Endometrial microvascular endothelial cells (primary cell): ENCODE results near the gene TMEM44. TPM values are rescaled to one million over a fixed set of nuclear protein-coding genes. Genes with fewer than 3 reads are reported as not detected.

ENCODE experiments used
- in situ Hi-C: cut with HindIII; loops from 2 replicates; pipeline ENCODE4 v1.10.0; 2017; ENCODE audit warnings: low sequenced_read_pairs, low pct_unique_long_range_greater_than_20kb; ENCODE audit errors: inconsistent ontology term
- total RNA-seq: library from RNA; depleted of rRNA; stranded (reverse); fragments of >200 nt; gene quantifications from one replicate; pipeline ENCODE4 v1.2.3, GENCODE V29; 2015; ENCODE audit errors: inconsistent ontology term

TMEM44 gene
- total RNA-seq, 1 donor from 2014 or later: 69.5 TPM

- in situ Hi-C loops: no loop called here
Observed at GRCh38 chr3:194592798-194593752, 40.1 kb downstream of the TMEM44 start.

DNA sequence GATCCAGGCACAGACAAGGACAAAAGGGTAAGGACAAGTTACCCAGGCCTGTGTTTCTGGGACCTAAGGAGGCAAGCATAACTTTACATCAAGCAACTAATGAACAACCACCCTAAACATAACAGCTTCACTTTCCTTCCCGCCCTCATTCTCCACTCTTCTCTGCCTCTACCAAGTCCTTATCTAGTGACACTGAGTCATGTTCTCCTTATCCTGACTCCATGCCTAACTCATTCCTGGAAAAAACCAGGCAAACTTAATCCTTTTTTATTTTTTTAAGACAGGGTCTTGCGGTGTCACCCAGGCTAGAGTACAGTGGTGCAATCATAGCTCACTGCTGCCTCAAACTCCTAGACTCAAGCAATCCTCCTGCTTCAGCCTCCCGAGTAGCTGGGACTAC, 44.5 kb downstream of the TMEM44 start:
- in situ Hi-C loops: no loop called here

GRCh38 chr3:194588236-194588635, 45.0 kb downstream of the TMEM44 start:
- in situ Hi-C loops: no loop called here

DNA sequence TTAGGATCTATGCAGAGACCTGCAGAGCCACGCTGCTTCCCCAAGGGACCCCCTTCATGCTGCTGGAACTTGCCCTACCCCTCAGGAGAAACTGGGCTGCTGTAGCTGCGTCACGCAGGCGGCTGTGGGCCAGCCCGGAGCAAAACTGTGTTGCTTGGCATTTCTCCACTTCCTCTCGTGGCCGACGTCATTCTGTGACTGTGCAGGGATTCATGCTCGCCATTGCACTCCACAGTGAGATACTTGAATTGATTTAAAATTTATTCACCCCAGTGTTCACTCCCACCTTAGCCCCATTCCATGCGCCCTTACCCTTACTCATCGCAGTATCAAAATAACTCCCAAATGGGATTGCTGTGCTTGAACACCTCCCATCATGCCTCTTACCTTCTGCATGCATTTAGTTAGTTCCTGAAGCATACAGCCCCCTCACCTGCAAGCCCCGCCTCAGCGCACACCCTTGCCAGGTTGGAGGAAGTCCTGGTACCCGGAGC, 45.7 kb downstream of the TMEM44 start:
- in situ Hi-C loops: no loop called here

DNA sequence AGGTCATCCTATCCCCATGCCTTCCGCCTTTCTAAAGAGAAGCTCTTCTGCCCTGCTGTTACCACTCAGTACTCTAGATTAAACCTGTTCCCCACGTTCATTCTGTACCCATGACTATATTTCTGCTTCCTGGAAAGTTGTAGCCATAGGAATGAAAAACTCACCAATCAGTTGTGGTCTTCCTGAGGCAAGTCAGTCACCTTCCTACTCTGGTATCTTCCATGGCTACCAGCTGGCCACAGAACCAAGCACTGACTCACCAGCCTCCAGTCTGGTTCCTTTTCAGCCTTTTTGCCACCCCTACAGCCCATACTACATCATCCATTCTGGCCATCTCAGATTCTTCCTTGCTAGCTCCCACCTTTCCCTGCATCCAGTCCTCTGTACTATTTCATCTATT, 46.4 kb downstream of the TMEM44 start:
- in situ Hi-C loops: no loop called here

GRCh38 chr3:194585880-194586281, 47.3 kb downstream of the TMEM44 start:
- in situ Hi-C loops: no loop called here

- in situ Hi-C loops: no loop called here
Observed at GRCh38 chr3:194584866-194585265, 48.4 kb downstream of the TMEM44 start.

GRCh38 chr3:194584320-194584776, 48.9 kb downstream of the TMEM44 start:
- in situ Hi-C loops: no loop called here

- in situ Hi-C loops: no loop called here
Observed at GRCh38 chr3:194582196-194582905, 50.9 kb downstream of the TMEM44 start.

DNA sequence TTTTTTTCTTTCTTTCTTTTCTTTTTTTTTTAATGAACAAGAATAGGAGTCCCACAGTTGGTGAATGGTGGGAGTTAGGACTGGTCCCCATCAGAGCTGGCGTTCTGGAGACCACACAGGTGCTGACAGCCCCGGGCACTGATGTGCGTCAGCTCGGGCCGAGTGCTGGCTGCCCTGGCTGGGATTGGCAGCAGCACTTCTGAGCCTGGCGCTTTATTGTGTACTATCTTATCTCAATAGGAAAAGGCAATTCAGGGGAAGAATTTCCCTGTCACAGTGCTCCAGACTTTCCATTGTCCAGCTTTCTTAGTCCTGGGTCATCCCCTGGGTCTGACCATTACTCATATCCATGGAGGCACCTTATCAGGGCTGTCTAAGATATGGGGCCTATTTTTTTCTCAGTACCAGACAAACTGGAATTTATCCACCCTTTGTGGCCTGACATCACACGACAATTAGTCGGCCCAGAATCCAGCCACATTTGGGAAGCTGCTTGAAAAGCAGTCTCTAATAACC, 54.1 kb downstream of the TMEM44 start:
- in situ Hi-C loops: no loop called here

DNA sequence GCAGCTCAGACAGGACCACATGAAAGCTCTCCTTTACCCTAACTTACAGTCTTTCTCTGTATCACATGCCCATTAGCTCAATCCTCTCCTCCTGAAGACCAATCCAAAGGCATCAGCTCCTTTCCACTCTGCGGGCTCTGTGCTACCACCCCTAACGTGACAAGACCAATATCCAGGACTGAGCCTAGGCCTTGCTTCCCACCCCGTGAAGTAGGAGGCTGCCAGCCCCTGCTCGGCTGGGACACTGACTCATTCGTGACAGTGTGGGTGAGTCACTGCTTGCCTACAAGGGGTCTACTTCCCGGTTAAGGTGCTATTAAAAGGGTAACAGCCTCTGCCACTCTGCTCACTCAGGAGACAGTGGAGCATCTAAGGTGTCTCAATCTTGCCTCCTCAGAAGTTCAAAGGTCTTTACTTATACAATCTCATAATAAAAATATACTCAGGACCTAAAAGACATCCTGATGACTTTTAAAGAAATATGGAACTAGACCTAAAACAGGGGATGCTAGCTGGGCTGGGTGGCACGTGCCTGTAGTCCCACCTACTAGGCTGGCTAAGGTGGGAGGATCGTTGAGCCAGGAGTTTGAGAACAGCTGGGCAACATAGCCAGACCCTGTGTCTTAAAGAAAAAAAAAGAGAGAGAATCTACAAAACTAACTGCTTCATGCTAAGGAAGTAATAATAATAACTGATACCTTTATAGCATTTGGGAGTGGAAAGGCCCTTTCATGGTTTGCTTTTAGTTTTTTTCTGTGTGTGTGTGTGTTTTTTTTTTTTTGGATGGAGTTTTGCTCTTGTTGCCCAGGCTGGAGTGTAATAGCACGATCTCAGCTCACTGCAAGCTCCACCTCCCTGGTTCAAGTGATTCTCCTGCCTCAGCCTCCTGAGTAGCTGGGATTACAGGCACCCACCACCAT, 55.0 kb downstream of the TMEM44 start:
- in situ Hi-C loops: no loop called here

DNA sequence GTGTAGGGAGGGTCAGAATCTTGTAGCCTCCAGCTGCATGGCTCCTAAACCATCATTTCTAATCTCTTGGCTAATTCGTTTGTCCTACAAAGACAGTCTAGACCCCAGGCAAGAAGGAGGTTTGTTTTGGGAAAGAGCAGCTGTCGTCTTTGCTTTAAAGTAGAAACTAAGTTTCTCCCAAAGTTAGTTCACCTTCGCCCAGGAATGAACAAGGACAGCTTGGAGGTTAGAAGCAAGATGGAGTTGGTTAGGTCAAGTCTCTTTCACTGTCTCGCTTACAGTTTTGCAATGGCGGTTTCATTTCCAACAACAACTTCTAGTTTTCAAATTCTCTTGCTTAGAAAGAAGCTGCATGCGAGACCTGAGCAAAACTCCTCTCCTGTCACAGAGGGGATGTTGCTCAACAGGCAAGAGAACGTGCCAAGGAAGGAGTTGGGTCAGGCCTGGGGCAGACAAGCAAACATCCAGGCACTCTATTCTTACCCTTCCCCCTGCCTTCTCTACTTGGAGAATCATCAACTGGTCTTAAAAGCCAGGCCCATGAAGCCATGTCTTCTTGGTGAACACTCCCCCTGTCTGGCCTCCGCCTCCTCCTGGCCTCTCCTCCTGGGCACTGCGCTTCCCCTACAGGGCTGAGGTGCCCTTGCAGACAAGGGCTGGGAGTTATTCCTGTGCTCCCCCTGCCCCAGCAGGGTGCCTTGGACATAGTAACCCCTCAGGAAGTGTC, 57.6 kb downstream of the TMEM44 start:
- in situ Hi-C loops: no loop called here

DNA sequence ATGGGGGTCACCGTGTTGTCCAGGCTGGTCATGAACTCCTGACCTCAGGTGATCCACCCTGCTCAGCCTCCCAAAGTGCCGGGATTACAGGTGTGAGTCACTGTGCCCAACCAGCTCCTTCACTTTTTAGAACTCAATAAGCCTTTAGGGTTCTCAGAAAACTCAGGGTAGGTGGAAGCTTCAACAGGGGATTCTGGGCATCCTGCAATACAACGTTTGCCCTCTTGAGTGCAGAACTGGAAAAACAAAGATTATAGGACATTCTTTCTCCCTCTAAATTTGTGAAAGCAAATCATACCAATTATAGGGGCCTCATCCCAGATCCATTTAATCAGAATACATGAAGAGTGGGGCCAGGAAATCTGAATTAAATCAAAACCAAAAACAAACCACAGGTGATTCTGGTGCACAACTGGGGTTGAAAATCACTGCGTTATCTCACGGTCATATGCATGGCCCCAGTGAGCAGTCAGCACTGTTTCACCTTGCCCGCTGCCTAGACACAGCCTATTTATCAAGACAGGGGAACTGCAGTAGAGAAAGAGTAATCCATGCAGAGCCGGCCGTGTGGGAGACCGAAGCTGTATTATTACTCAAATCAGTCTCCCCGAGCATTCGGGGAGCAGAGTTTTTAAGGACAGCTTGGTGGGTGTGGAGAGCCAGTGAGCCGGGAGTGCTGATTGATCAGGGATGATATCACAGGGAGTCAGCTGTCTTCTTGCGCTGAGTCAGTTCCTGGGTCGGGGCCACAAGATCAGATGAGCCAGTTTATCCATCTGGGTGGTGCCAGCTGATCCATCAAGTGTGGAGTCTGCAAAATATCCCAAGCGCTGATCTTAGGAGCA, 58.4 kb downstream of the TMEM44 start:
- in situ Hi-C loops: no loop called here

DNA sequence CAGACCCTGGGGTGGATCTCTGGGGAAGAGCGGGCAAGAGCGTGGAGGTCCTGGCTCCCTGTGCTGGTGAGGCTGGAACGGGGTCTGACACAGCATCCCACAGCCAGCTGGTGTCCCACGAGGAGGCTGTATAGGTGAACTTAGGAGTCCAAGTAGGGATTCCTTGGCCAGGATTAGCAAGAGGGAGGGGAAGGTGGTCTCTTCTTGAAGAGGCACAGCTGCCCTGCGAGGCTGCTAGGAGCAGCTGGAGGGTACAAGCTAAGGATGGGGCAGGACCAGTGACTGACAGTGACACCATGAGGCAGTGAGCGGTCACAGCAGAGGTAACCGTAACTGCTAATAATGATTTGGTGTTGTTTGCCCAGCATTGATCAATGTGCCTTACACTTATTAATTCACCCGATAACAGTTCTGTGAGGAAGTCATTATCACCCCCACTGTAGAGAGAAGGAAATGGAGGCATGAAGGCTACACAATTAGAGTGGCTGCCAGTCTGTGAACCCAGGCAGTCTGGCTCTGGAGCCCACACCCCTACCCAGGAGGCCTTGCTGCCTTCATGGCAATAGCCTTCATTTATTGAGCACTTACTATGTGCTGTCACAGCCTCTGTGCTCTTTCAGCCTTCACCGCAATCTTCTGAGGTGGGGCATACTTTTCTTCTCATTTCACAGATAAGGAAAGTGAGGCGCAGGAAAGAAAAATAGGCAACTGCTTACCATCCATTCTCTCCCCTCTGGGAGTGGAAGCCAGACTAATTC, 59.4 kb downstream of the TMEM44 start:
- in situ Hi-C loops: no loop called here

DNA sequence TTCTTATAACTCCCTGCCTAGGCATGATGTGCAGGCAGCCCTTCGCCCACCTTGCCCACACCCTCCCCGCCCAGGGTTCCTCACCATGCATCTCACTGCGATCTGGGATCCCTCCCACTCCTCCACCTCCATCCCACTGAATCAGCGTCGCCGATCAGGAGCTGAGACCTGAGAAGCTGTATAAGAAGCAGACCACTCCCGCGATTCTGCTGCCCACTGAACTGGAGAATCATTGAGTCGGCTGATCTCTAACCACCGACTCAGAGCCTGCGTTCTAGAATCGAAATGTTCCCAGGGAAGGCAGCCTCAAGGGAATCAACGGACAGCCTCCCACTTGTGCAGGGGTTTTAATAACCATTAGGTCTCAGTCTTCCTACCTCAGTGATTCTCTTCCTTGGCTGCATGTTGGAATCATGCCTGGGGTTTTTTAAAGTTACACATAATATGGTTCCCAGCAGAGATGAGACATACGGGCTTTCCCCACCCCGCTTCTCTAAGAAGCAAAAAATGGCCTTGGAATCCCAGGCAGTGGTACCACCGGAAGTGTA, 60.2 kb downstream of the TMEM44 start:
- in situ Hi-C loops: no loop called here

DNA sequence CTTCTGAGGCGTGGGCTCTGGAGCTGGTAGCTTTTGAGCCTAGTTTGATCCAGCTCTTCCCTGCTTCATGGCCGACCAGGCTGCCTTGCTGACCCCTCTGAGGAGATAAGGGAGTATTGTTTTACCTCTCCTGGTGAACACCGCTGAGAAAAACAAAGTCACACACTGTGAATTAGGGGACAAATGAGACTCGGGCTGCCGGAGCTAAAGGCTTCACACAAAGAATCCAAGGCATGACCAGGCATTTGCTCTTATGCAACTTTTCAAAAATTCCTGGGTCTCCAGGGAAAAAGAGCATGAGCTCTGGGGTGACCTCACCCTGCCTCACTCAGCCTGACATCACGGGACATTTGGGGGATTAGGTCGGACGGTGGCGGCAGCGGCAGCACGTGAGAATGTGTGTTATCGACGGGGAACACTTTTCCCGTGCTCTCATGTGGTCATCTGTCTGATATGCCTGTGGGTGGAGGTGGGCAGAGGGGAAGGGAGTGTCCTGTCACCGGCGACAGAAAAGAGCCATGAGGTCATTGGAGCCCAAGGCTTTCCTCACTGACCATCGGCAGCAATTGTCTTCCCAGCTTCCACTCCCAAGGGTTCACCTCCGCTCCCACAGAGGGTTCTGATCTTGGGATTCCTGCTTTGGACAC, 61.0 kb downstream of the TMEM44 start:
- in situ Hi-C loops: no loop called here
